Measurements from ENCODE around the gene DMXL1. TPM values are rescaled to one million over a fixed set of nuclear protein-coding genes. Genes with fewer than 3 reads are reported as not detected.

The DMXL1 gene
- total RNA-seq, 6 experiments from 2014 or later = 19.1 to 25.6 (median 22.9) TPM

GRCh38 chr5:119058979-119059529 is 11.8 kb upstream of the DMXL1 start:
- no peak for ATAC-seq

GRCh38 chr5:119059740-119060255 is 11.1 kb upstream of the DMXL1 start:
- H3K9me3 ChIP-seq = no peaks in the 10 kb centered on the region
- intact Hi-C loops (cut with DNase I) = no loop called here
- no peaks in the 10 kb centered on the region for H3K36me3 ChIP-seq
- H3K27ac ChIP-seq = no peak overlapping the region
- ATAC-seq (no peak), DNase-seq (no peak)
- H3K4me1 ChIP-seq = no peaks in the 10 kb centered on the region
- TF ChIP-seq POLR2A (IDR thresholded peaks at IDR 0.05) (no peak), CTCF (IDR thresholded peaks at IDR 0.05) (no peak)
- no peaks in the 10 kb centered on the region for H3K27me3 ChIP-seq
- H3K4me3 ChIP-seq = no peak overlapping the region

More at GRCh38 chr5:119058979-119059529, 11.8 kb upstream of the DMXL1 start:
- H3K4me1 ChIP-seq = no peaks in the 10 kb centered on the region
- TF ChIP-seq CTCF (IDR thresholded peaks at IDR 0.05) (no peak), POLR2A (IDR thresholded peaks at IDR 0.05) (no peak)
- no peaks in the 10 kb centered on the region for H3K27me3 ChIP-seq
- intact Hi-C loops (cut with DNase I) = no loop called here
- DNase-seq = no peak
- no peaks in the 10 kb centered on the region for H3K36me3 ChIP-seq
- no peak overlapping the region for H3K4me3 ChIP-seq
- no peaks in the 10 kb centered on the region for H3K9me3 ChIP-seq
- no peak overlapping the region for H3K27ac ChIP-seq

- 25% methylated on average over 5 of the region's 5 CpGs for WGBS (ENCODE audit: insufficient coverage, low coverage, low lambda C conversion rate, missing lambda C conversion rate)
- H3K4me3 ChIP-seq = no peak overlapping the region
- no peaks in the 10 kb centered on the region for H3K27me3 ChIP-seq
- no peak for DNase-seq
- H3K9me3 ChIP-seq = no peaks in the 10 kb centered on the region
- no peak for TF ChIP-seq CTCF (IDR thresholded peaks at IDR 0.05)
- no peak for TF ChIP-seq POLR2A (IDR thresholded peaks at IDR 0.05)
- H3K27ac ChIP-seq = no peak overlapping the region
- intact Hi-C loops (cut with DNase I) = no loop called here
- peak in 3 of 4 donors; percentile 37 to 83 (median 55) for ATAC-seq
- H3K4me1 ChIP-seq = no peaks in the 10 kb centered on the region
- no peaks in the 10 kb centered on the region for H3K36me3 ChIP-seq
Observed at GRCh38 chr5:119063579-119064379, 7.1 kb upstream of the DMXL1 start.

- Histone ChIP-seq H3K36me3 (no peaks in the 10 kb centered on the region), H3K4me1 (peaks cover 0 to 6% (median 0%) of the 10 kb centered on the region in 4 donors), H3K9me3 (no peaks in the 10 kb centered on the region), H3K27me3 (no peaks in the 10 kb centered on the region), H3K27ac (no peak overlapping the region), H3K4me3 (no peak overlapping the region)
- WGBS (ENCODE audit: insufficient coverage, low coverage, low lambda C conversion rate, missing lambda C conversion rate) = 82% methylated on average over 4 of the region's 4 CpGs
- no peak for TF ChIP-seq CTCF (IDR thresholded peaks at IDR 0.05)
- no peak for TF ChIP-seq POLR2A (IDR thresholded peaks at IDR 0.05)
- no peak for DNase-seq
- ATAC-seq = no peak
- intact Hi-C loops (cut with DNase I) = no loop called here
Observed at GRCh38 chr5:119067450-119067849, 3.4 kb upstream of the DMXL1 start.
